Activated CD8-positive, alpha-beta memory T cell treated with anti-CD3 and anti-CD28 coated beads, Interleukin-2, amount 10 ng/mL, durations not matched to agents 7 days and 5 days (primary cell): ENCODE results near the gene KHK. TPM values are rescaled to one million over a fixed set of nuclear protein-coding genes. Genes with fewer than 3 reads are reported as not detected.

ENCODE experiments used
- ATAC-seq: fragments of 150-1000 bp; cut with Tn5 transposase; one replicate; pipeline ENCODE4 v1.10.0; 2021; ENCODE audit warnings: moderate library complexity
- CTCF ChIA-PET: fragments of 350-600 bp; sonication (Branson Sonifier 250); formaldehyde crosslinking; loops from one replicate; lab custom pipeline; 2021; ENCODE audit warnings: antibody characterized with exemption; lab: Charles Lee
- DNase-seq: peaks from one replicate; pipeline ENCODE4 v3.0.0-alpha.2; 2020
- H3K27ac Mint-ChIP-seq: one replicate; pipeline ENCODE4 v1.8.0; 2021; ENCODE audit warnings: mild to moderate bottlenecking, mixed read lengths
- H3K27me3 Mint-ChIP-seq: one replicate; pipeline ENCODE4 v1.8.0; 2021; ENCODE audit warnings: mixed read lengths
- H3K36me3 Mint-ChIP-seq: one replicate; pipeline ENCODE4 v1.8.0; 2021; ENCODE audit warnings: mild to moderate bottlenecking, mixed read lengths
- H3K4me1 Mint-ChIP-seq: one replicate; pipeline ENCODE4 v1.8.0; 2021; ENCODE audit warnings: mixed read lengths
- H3K4me3 Mint-ChIP-seq: one replicate; pipeline ENCODE4 v1.8.0; 2021; ENCODE audit warnings: mild to moderate bottlenecking, moderate library complexity, mixed read lengths
- H3K9me3 Mint-ChIP-seq: one replicate; pipeline ENCODE4 v1.8.0; 2022; ENCODE audit warnings: low read depth, mixed read lengths
- total RNA-seq, 2 experiments: library from RNA; stranded (reverse); gene quantifications; one replicate each; pipeline ENCODE4 v1.2.3, GENCODE V29; 2021

Gene KHK
- total RNA-seq, 2 experiments from 2014 or later = 8.0 to 8.8 TPM

- no peak overlapping the region for H3K27ac Mint-ChIP-seq
- no peaks in the 10 kb centered on the region for H3K4me1 Mint-ChIP-seq
- CTCF ChIA-PET = interaction anchor here (0.8 to 1.0 kb wide), 2 partner anchors 20 to 154 kb away, joined by 3 to 4 read pairs; no protein-coding TSS in a partner anchor
- no peak for DNase-seq
- H3K9me3 Mint-ChIP-seq = no peaks in the 10 kb centered on the region
- peaks cover 2% of the 10 kb centered on the region for H3K27me3 Mint-ChIP-seq
- H3K36me3 Mint-ChIP-seq = no peaks in the 10 kb centered on the region
- ATAC-seq = no peak
- H3K4me3 Mint-ChIP-seq = no peak overlapping the region
These were observed 63.2 kb downstream of the KHK start for GRCh38 chr2:27149570-27150405.

Other genes starting within 250 kb of the KHK start
- not detected for gene DPYSL5, start 238.6 kb upstream of the KHK start, total RNA-seq
- gene MAPRE3, start 116.1 kb upstream of the KHK start, total RNA-seq = 1 to 10 TPM in 1 of 2 experiments, under 1 TPM in 1; 0.91 to 1.3 TPM
- 10 to 100 TPM; 68.7 to 86.6 TPM for gene TMEM214, start 53.8 kb upstream of the KHK start, total RNA-seq
- gene AGBL5, start 35.1 kb upstream of the KHK start, total RNA-seq = 10 to 100 TPM; 13.8 to 15.1 TPM
- 100 to 1,000 TPM; 248 to 318 TPM for gene OST4, start 15.1 kb upstream of the KHK start, total RNA-seq
- under 1 TPM; 0.75 to 0.79 TPM for gene EMILIN1, start 8.2 kb upstream of the KHK start, total RNA-seq
- gene CGREF1, start 32.4 kb downstream of the KHK start, total RNA-seq = 1 to 10 TPM; 1.1 to 2.5 TPM
- under 1 TPM; 0.21 to 0.29 TPM for gene ABHD1, start 37.0 kb downstream of the KHK start, total RNA-seq
- 10 to 100 TPM; 61.6 to 69.4 TPM for gene PREB, start 47.9 kb downstream of the KHK start, total RNA-seq
- gene PRR30, start 52.6 kb downstream of the KHK start, total RNA-seq = not detected
- gene TCF23, start 62.2 kb downstream of the KHK start, total RNA-seq = not detected
- 10 to 100 TPM; 78.6 to 84.0 TPM for gene ATRAID, start 125.3 kb downstream of the KHK start, total RNA-seq
- gene SLC5A6, start 125.5 kb downstream of the KHK start, total RNA-seq = 10 to 100 TPM; 35.0 to 47.9 TPM
- gene CAD, start 130.6 kb downstream of the KHK start, total RNA-seq = 10 to 100 TPM; 78.6 to 99.5 TPM
- under 1 TPM; 0.38 to 0.47 TPM for gene SLC30A3, start 176.3 kb downstream of the KHK start, total RNA-seq
- gene DNAJC5G, start 188.7 kb downstream of the KHK start, total RNA-seq = not detected
- under 1 TPM in 1 of 2 experiments, not detected in 1; 0.28 TPM for gene TRIM54, start 195.7 kb downstream of the KHK start, total RNA-seq
- 1 to 10 TPM; 1.1 to 2.6 TPM for gene UCN, start 221.7 kb downstream of the KHK start, total RNA-seq
- gene MPV17, start 236.3 kb downstream of the KHK start, total RNA-seq = 10 to 100 TPM; 87.4 to 97.6 TPM